RCC 7860 (cell line): ENCODE measurements around the gene MGA.

Source experiments
- DNase-seq: peaks from one replicate; pipeline ENCODE4 v3.0.0-alpha.2; 2015; ENCODE audit warnings: low spot score
- FAIRE-seq: peaks from 2 replicates; lab custom pipeline; 2012; peaks lifted over from hg19 to GRCh38; lab: Jason Lieb, UNC

Gene MGA

GRCh38 chr15:41804916-41805666 is 144.9 kb downstream of the MGA start:
- FAIRE-seq (no peak), DNase-seq (no peak)

GRCh38 chr15:41805711-41806110 is 145.5 kb downstream of the MGA start:
- no peak for FAIRE-seq
- DNase-seq, result no peak

GRCh38 chr15:41806291-41807181 is 146.3 kb downstream of the MGA start:
- no peak for DNase-seq
- FAIRE-seq, result no peak

- FAIRE-seq (no peak), DNase-seq (peak; percentile 36)
Observed at GRCh38 chr15:41809121-41809520, 148.9 kb downstream of the MGA start.

- FAIRE-seq (no peak), DNase-seq (no peak)
Observed at GRCh38 chr15:41809526-41810220, 149.5 kb downstream of the MGA start.

GRCh38 chr15:41810651-41811431 is 150.6 kb downstream of the MGA start:
- no peak for FAIRE-seq
- no peak for DNase-seq

GRCh38 chr15:41811432-41812195 is 151.4 kb downstream of the MGA start:
- DNase-seq, result peak; percentile 49
- FAIRE-seq, result no peak

GRCh38 chr15:41812820-41813375 is 152.7 kb downstream of the MGA start:
- DNase-seq (no peak), FAIRE-seq (no peak)

- FAIRE-seq (no peak), DNase-seq (no peak)
Observed at GRCh38 chr15:41813426-41813825, 153.2 kb downstream of the MGA start.

GRCh38 chr15:41814534-41814933 is 154.3 kb downstream of the MGA start:
- FAIRE-seq (no peak), DNase-seq (no peak)

GRCh38 chr15:41816788-41817187 is 156.6 kb downstream of the MGA start:
- FAIRE-seq (no peak), DNase-seq (no peak)

- FAIRE-seq, result no peak
Observed at GRCh38 chr15:41817327-41817726, 157.1 kb downstream of the MGA start.

GRCh38 chr15:41817781-41818180 is 157.6 kb downstream of the MGA start:
- no peak for DNase-seq
- FAIRE-seq, result no peak

More at GRCh38 chr15:41817327-41817726, 157.1 kb downstream of the MGA start:
- no peak for DNase-seq

GRCh38 chr15:41819455-41820050 is 159.3 kb downstream of the MGA start:
- FAIRE-seq (no peak), DNase-seq (no peak)

GRCh38 chr15:41820791-41821423 is 160.7 kb downstream of the MGA start:
- FAIRE-seq (no peak), DNase-seq (no peak)

- no peak for FAIRE-seq
Observed at GRCh38 chr15:41821831-41822230, 161.6 kb downstream of the MGA start.

GRCh38 chr15:41822471-41822870 is 162.3 kb downstream of the MGA start:
- DNase-seq (no peak), FAIRE-seq (no peak)

More at GRCh38 chr15:41821831-41822230, 161.6 kb downstream of the MGA start:
- no peak for DNase-seq
